Breast epithelium (tissue), 3 donors: Measurements from ENCODE around the gene SLC6A3.

Experiments used
- CTCF ChIP-seq, 3 donors: fragments of 450-650 bp; IDR thresholded peaks; one replicate each; pipeline ENCODE4 v1.5.1; 2016 to 2017; ENCODE audit warnings: antibody characterized with exemption in 3 of 3, mild to moderate bottlenecking in 3 of 3, moderate library complexity in 3 of 3
- POLR2A ChIP-seq: fragments of 450-650 bp; IDR thresholded peaks from one replicate; pipeline ENCODE4 v1.6.1; 2016; ENCODE audit warnings: antibody characterized with exemption, mild to moderate bottlenecking, moderate library complexity
- POLR2AphosphoS5 ChIP-seq, 3 donors: sonication (generic); formaldehyde crosslinking; IDR thresholded peaks; one replicate each; pipeline ENCODE4 v1.6.1; 2017; ENCODE audit warnings: antibody characterized with exemption in 3 of 3

GRCh38 chr5:1488882-1489680 is 43.8 kb upstream of the SLC6A3 start:
- TF ChIP-seq CTCF (IDR thresholded peaks at IDR 0.05) = no peak
- no peak for TF ChIP-seq POLR2A
- TF ChIP-seq POLR2AphosphoS5 (IDR thresholded peaks at IDR 0.05) = no peak
